GM12878 (cell line): ENCODE results near the gene ZBTB21. TPM values are rescaled to one million over a fixed set of nuclear protein-coding genes. Genes with fewer than 3 reads are reported as not detected.

Source experiments
- ATAC-seq: fragments of 200-7000 bp; cut with Tn5 transposase; 3 replicates; pipeline ENCODE4 v1.9.1; 2020; ENCODE audit warnings: mild to moderate bottlenecking, moderate library complexity
- BruUV-seq: library from RNA; stranded (reverse); fragments of 400-500 nt; replicated peaks from 2 replicates; lab custom pipeline; 2021; lab: Mats Ljungman, UMichigan
- CTCF ChIA-PET: fragments of 300-600 bp; sonication (Branson Sonifier 250); formaldehyde crosslinking; extraction: SDS; loops from one replicate; lab custom pipeline; 2021; ENCODE audit warnings: inconsistent platforms; lab: Yijun Ruan, JAX
- POLR2A ChIA-PET: fragments of 350-600 bp; formaldehyde crosslinking; extraction: SDS; loops from one replicate; lab custom pipeline; 2021; ENCODE audit warnings: inconsistent platforms; lab: Charles Lee
- RAD21 ChIA-PET: fragments of 300-600 bp; sonication (Branson Sonifier 250); formaldehyde crosslinking; loops from one replicate; lab custom pipeline; 2023; ENCODE audit warnings: antibody characterized with exemption; ENCODE audit not compliant: unreplicated experiment; lab: Charles Lee
- SMC1A ChIA-PET: fragments of 300-600 bp; sonication (Branson Sonifier 250); formaldehyde crosslinking; loops from one replicate; lab custom pipeline; 2023; ENCODE audit not compliant: unreplicated experiment, uncharacterized antibody; lab: Charles Lee
- DNase-seq: peaks from one replicate; pipeline ENCODE4 v3.0.0-alpha.2; 2011; ENCODE audit warnings: low read depth, low spot score
- FAIRE-seq: peaks from 3 replicates; lab custom pipeline; 2011; peaks lifted over from hg19 to GRCh38; lab: Jason Lieb, UNC
- H2AFZ ChIP-seq: 2 replicates; pipeline ENCODE4 v1.6.0; 2011; ENCODE audit warnings: low read depth, low read length, control low read depth; ENCODE audit not compliant: control insufficient read depth
- H3K27ac ChIP-seq: 2 replicates; pipeline ENCODE4 v1.5.1; 2011; ENCODE audit warnings: control low read depth; ENCODE audit not compliant: control insufficient read depth, insufficient read depth
- H3K27me3 ChIP-seq, 2 experiments: replicated peaks in 1 of 2; 2 replicates each; pipeline versions ENCODE4 v1.6.0 to v1.6.1; 2011; ENCODE audit warnings: low read length in 1 of 2; ENCODE audit not compliant: control insufficient read depth in 2 of 2, insufficient read depth in 2 of 2
- H3K36me3 ChIP-seq, 2 experiments: 2 replicates each; pipeline ENCODE4 v1.5.1; 2011; ENCODE audit warnings: low read length in 1 of 2; ENCODE audit not compliant: control insufficient read depth in 2 of 2, insufficient read depth in 2 of 2
- H3K4me1 ChIP-seq: 2 replicates; pipeline ENCODE4 v1.6.1; 2011; ENCODE audit warnings: mild to moderate bottlenecking, low read length, moderate library complexity, mixed read lengths; ENCODE audit not compliant: control insufficient read depth, insufficient read depth
- H3K4me2 ChIP-seq: 2 replicates; pipeline ENCODE4 v1.6.0; 2011; ENCODE audit warnings: control low read depth; ENCODE audit not compliant: control insufficient read depth, insufficient read depth
- H3K4me3 ChIP-seq: fragments of 200-600 bp; sonication (generic); 2 replicates; pipeline ENCODE4 v1.5.1; 2016
- H3K79me2 ChIP-seq: 2 replicates; pipeline ENCODE4 v1.6.0; 2011; ENCODE audit warnings: low read length; ENCODE audit not compliant: control insufficient read depth, insufficient read depth
- H3K9ac ChIP-seq: 2 replicates; pipeline ENCODE4 v1.8.0; 2011; ENCODE audit warnings: low read length, control low read depth, mixed read lengths; ENCODE audit not compliant: control insufficient read depth, insufficient read depth
- H3K9me3 ChIP-seq: replicated peaks from 3 replicates; pipeline ENCODE4 v1.5.1; 2011; ENCODE audit warnings: mild to moderate bottlenecking, low read length; ENCODE audit not compliant: control insufficient read depth, insufficient read depth
- H4K20me1 ChIP-seq: 2 replicates; pipeline ENCODE4 v1.6.0; 2011; ENCODE audit not compliant: control insufficient read depth, insufficient read depth
- ATF2 ChIP-seq: IDR thresholded peaks from 2 replicates; pipeline ENCODE4 v1.6.1; 2012; ENCODE audit warnings: low read length, inconsistent platforms
- BCL11A ChIP-seq: IDR thresholded peaks from 2 replicates; pipeline ENCODE4 v1.6.1; 2011; ENCODE audit warnings: low read depth, low read length
- BCL3 ChIP-seq: IDR thresholded peaks from 2 replicates; pipeline ENCODE4 v1.6.1; 2011; ENCODE audit warnings: borderline replicate concordance, low read depth, mild to moderate bottlenecking, moderate library complexity, low read length; ENCODE audit not compliant: insufficient read depth, poor library complexity, severe bottlenecking
- BHLHE40 ChIP-seq, 2 experiments: fragments of 450-650 bp in 1 of 2; IDR thresholded peaks; 2 replicates each; pipeline ENCODE4 v1.6.1; 2011 to 2017; ENCODE audit warnings: low read depth in 2 of 2, borderline replicate concordance in 1 of 2, improper control_type of control experiment in 1 of 2, low read length in 1 of 2, mild to moderate bottlenecking in 1 of 2
- CEBPB ChIP-seq, 2 experiments: fragments of 150-350 bp in 1 of 2; IDR thresholded peaks; 2 replicates each; pipeline ENCODE4 v1.6.1; 2012 to 2014; ENCODE audit warnings: low read depth in 2 of 2, low read length in 2 of 2, borderline replicate concordance in 1 of 2, inconsistent platforms in 1 of 2
- NR2C1 ChIP-seq: fragments of 450-650 bp; IDR thresholded peaks from 2 replicates; pipeline ENCODE4 v1.6.1; 2017; ENCODE audit warnings: antibody characterized with exemption, mild to moderate bottlenecking, moderate library complexity
- RCOR1 ChIP-seq: conservative IDR thresholded peaks from 2 replicates; pipeline ENCODE4 v1.6.1; 2012; ENCODE audit warnings: low read depth, low read length, improper control_type of control experiment
- STAT1 ChIP-seq: fragments of 450-650 bp; conservative IDR thresholded peaks from 2 replicates; pipeline ENCODE4 v1.6.1; 2014; ENCODE audit warnings: antibody characterized with exemption, mild to moderate bottlenecking
- ZBED1 ChIP-seq: IDR thresholded peaks from 2 replicates; pipeline ENCODE4 v1.6.1; 2016; ENCODE audit warnings: borderline replicate concordance
- WGBS: methylation state at CpG from one replicate; pipeline ENCODE4 v1.1.6; 2016; ENCODE audit warnings: low lambda C conversion rate; ENCODE audit not compliant: insufficient replicate concordance, insufficient coverage; ENCODE audit errors: missing lambda C conversion rate; 5-methylcytosine and 5-hydroxymethylcytosine counted together
- in situ Hi-C: fragments of 300-500 bp; cut with MboI; formaldehyde crosslinking; loops from 9 replicates; pipeline ENCODE4 v1.14.3; 2018; ENCODE audit warnings: mixed read lengths
- intact Hi-C: fragments of 100-400 bp; cut with micrococcal nuclease; formaldehyde crosslinking; loops from one replicate; pipeline ENCODE4 v1.14.2; 2022; ENCODE audit not compliant: unreplicated experiment
- polyA plus RNA-seq, 11 experiments: library from polyadenylated mRNA; depleted of rRNA in 4 of 11; unstranded in 6 of 11; stranded (reverse) in 5 of 11; fragments of >200 nt; fragmentation: Nextera tagmentation in 4 of 11; fragmentation: Illumina TruSeq in 1 of 11; extraction: Ambion mirVana in 4 of 11; extraction: Trizol in 1 of 11; gene quantifications; 1 replicate in 1 of 11; 2 replicates in 10 of 11; pipeline versions ENCODE4 v1.2.1 to v1.2.3, GENCODE V29; 2011 to 2016; ENCODE audit warnings: inconsistent platforms in 2 of 11, missing spikeins in 2 of 11, low read depth in 1 of 11
- total RNA-seq, 4 experiments: library from RNA; depleted of rRNA in 3 of 4; stranded (reverse); fragments of >200 nt in 3 of 4; fragmentation: Illumina TruSeq in 1 of 4; extraction: Trizol in 1 of 4; gene quantifications; 2 replicates each; pipeline versions ENCODE4 v1.2.1 to v1.2.3, GENCODE V29; 2013 to 2021
- TF ChIP-seq, protein P1 (sequence below): fragments of 450-650 bp; IDR thresholded peaks from 2 replicates; pipeline ENCODE4 v1.6.1; 2017; ENCODE audit warnings: mild to moderate bottlenecking
- TF ChIP-seq, protein P2 (sequence below): fragments of 450-650 bp; IDR thresholded peaks from 2 replicates; pipeline ENCODE4 v1.6.1; 2017; ENCODE audit warnings: low read depth, mild to moderate bottlenecking, moderate library complexity

ZBTB21 gene
- total and polyA plus RNA-seq, 10 of the 15 experiments (the other 5 are each of a cell fraction or from before 2014, with no cell fraction given) = 1.8 to 21.6 (median 10.6) TPM

DNA sequence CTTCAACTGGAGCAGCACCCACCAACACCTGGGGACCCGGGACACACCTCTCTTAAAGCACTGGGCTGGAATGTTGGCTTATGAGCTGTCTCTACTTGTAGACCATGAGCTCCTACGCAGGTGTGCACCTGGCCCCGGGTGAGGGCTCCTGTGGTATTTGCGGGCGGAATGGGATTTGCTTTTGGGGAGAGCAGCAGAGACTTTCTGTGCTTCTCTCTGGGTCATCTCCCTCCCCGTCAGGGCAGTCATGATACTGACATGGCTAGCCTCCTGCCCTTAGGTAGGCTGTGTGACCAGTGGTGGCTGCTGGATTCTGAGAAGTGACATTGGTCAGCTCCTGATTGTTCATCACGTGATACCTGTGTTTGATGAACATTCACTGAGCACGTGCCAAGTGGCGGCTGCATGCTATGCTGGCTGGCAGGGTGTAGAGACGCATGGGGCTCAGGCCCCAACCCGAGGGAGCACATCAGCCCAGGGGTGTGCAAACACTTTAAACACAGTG lies 9.0 kb upstream of the ZBTB21 start:
- ATAC-seq = no peak
- in situ Hi-C loops (no loop called here), intact Hi-C loops (no loop called here)
- no peaks in the 10 kb centered on the region for H3K79me2 ChIP-seq
- no peaks in the 10 kb centered on the region for H4K20me1 ChIP-seq
- SMC1A ChIA-PET = no interaction called here
- H3K4me3 ChIP-seq = no peak overlapping the region
- no peak overlapping the region for H3K9ac ChIP-seq
- no peak overlapping the region for H3K4me2 ChIP-seq
- no peaks in the 10 kb centered on the region for H3K36me3 ChIP-seq
- no peak for DNase-seq
- RAD21 ChIA-PET = no interaction called here
- FAIRE-seq = no peak
- no peaks in the 10 kb centered on the region; the same call in 2 of the 3 replicates for H3K9me3 ChIP-seq
- 67% methylated on average over 11 of the region's 11 CpGs for WGBS
- no peak overlapping the region for H2AFZ ChIP-seq
- H3K27me3 ChIP-seq = no peaks in the 10 kb centered on the region
- no TSS peak for BruUV-seq
- CTCF ChIA-PET = interaction anchor here (1.0 kb wide), 1 partner anchor 99 kb away, joined by 3 read pairs; no protein-coding TSS in a partner anchor
- H3K4me1 ChIP-seq = no peaks in the 10 kb centered on the region
- no peak overlapping the region for H3K27ac ChIP-seq
- POLR2A ChIA-PET = no interaction called here
- TF ChIP-seq, protein P1, sequence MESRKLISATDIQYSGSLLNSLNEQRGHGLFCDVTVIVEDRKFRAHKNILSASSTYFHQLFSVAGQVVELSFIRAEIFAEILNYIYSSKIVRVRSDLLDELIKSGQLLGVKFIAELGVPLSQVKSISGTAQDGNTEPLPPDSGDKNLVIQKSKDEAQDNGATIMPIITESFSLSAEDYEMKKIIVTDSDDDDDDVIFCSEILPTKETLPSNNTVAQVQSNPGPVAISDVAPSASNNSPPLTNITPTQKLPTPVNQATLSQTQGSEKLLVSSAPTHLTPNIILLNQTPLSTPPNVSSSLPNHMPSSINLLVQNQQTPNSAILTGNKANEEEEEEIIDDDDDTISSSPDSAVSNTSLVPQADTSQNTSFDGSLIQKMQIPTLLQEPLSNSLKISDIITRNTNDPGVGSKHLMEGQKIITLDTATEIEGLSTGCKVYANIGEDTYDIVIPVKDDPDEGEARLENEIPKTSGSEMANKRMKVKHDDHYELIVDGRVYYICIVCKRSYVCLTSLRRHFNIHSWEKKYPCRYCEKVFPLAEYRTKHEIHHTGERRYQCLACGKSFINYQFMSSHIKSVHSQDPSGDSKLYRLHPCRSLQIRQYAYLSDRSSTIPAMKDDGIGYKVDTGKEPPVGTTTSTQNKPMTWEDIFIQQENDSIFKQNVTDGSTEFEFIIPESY = no peak
- TF ChIP-seq STAT1 (no peak), BCL3 (no peak), ZBED1 (no peak), BHLHE40 (IDR thresholded peaks at IDR 0.05; ENCODE audit: borderline replicate concordance in 1 of 2, low read depth in 2 of 2, low read length in 1 of 2) (no peak), CEBPB (IDR thresholded peaks at IDR 0.05; ENCODE audit: borderline replicate concordance in 1 of 2, low read depth in 2 of 2, low read length in 2 of 2) (no peak), NR2C1 (no peak), ATF2 (no peak), BCL11A (no peak), RCOR1 (no peak)
- TF ChIP-seq, protein P2, sequence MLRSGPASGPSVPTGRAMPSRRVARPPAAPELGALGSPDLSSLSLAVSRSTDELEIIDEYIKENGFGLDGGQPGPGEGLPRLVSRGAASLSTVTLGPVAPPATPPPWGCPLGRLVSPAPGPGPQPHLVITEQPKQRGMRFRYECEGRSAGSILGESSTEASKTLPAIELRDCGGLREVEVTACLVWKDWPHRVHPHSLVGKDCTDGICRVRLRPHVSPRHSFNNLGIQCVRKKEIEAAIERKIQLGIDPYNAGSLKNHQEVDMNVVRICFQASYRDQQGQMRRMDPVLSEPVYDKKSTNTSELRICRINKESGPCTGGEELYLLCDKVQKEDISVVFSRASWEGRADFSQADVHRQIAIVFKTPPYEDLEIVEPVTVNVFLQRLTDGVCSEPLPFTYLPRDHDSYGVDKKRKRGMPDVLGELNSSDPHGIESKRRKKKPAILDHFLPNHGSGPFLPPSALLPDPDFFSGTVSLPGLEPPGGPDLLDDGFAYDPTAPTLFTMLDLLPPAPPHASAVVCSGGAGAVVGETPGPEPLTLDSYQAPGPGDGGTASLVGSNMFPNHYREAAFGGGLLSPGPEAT = no peak
